K562 (cell line): ENCODE data around the gene CMTR2. TPM values are rescaled to one million over a fixed set of nuclear protein-coding genes. Genes with fewer than 3 reads are reported as not detected.

Experiments used
- CREB1 ChIP-seq, 2 experiments: sonication (generic) in 1 of 2; formaldehyde crosslinking in 1 of 2; IDR thresholded peaks; 2 replicates each; pipeline versions ENCODE4 v1.6.1 to v1.8.0; 2012 to 2022; ENCODE audit warnings: inconsistent platforms in 1 of 2, mild to moderate bottlenecking in 1 of 2, missing genetic modification reagents in 1 of 2, moderate library complexity in 1 of 2
- KLF13 ChIP-seq: fragments of 450-650 bp; IDR thresholded peaks from 2 replicates; pipeline ENCODE4 v1.6.1; 2016; ENCODE audit warnings: missing genetic modification characterization, low read depth, mild to moderate bottlenecking, missing compliant biosample characterization, moderate library complexity, borderline replicate concordance
- RUNX1 ChIP-seq: sonication (generic); IDR thresholded peaks from 2 replicates; pipeline ENCODE4 v1.6.1; 2016; ENCODE audit warnings: antibody characterized with exemption, low read depth
- SOX6 ChIP-seq: fragments of 450-650 bp; IDR thresholded peaks from 2 replicates; pipeline ENCODE4 v1.6.1; 2014; ENCODE audit warnings: mild to moderate bottlenecking
- SP1 ChIP-seq: sonication (generic); formaldehyde crosslinking; IDR thresholded peaks from 2 replicates; pipeline ENCODE4 v1.8.1; 2022; ENCODE audit warnings: mild to moderate bottlenecking, missing genetic modification reagents
- STAT5B ChIP-seq: fragments of 250-450 bp; sonication (Bioruptor Pico); IDR thresholded peaks from 2 replicates; pipeline ENCODE4 v1.8.0; 2021; ENCODE audit warnings: mild to moderate bottlenecking, inconsistent platforms
- SUPT5H ChIP-seq: fragments of 450-650 bp; IDR thresholded peaks from 2 replicates; pipeline ENCODE4 v1.6.1; 2016
- TCF7L2 ChIP-seq: fragments of 150-350 bp; IDR thresholded peaks from 2 replicates; pipeline ENCODE4 v1.6.1; 2016; ENCODE audit warnings: low read depth, mild to moderate bottlenecking, low read length, moderate library complexity
- ZNF551 ChIP-seq: fragments of 250-450 bp; sonication (Bioruptor Pico); IDR thresholded peaks from 2 replicates; pipeline ENCODE4 v1.5.0; 2021; ENCODE audit warnings: mild to moderate bottlenecking, moderate library complexity
- polyA plus RNA-seq, 8 experiments: library from polyadenylated mRNA; depleted of rRNA in 4 of 8; stranded (reverse) in 5 of 8; unstranded in 3 of 8; fragments of >200 nt; fragmentation: Nextera tagmentation in 2 of 8; fragmentation: Illumina TruSeq in 1 of 8; extraction: Ambion mirVana in 2 of 8; extraction: Trizol in 1 of 8; gene quantifications; 2 replicates each; pipeline versions ENCODE4 v1.2.1 to v1.2.3, GENCODE V29; 2011 to 2014; ENCODE audit warnings: inconsistent platforms in 1 of 8, missing spikeins in 1 of 8
- total RNA-seq, 7 experiments: library from RNA; depleted of rRNA in 6 of 7; stranded (reverse); fragments of >200 nt in 6 of 7; fragmentation: Illumina TruSeq in 2 of 7; extraction: Trizol in 2 of 7; gene quantifications; 2 replicates each; pipeline versions ENCODE4 v1.2.1 to v1.2.3, GENCODE V29; 2011 to 2021; ENCODE audit warnings: low replicate concordance in 1 of 7
- TF ChIP-seq, protein P1 (sequence below): fragments of 200-600 bp; sonication (generic); IDR thresholded peaks from one replicate; pipeline ENCODE4 v1.6.1; 2012; ENCODE audit warnings: mild to moderate bottlenecking, low read depth, low read length, inconsistent platforms
- TF ChIP-seq, protein P2 (sequence below), 2 experiments: fragments of 450-650 bp; IDR thresholded peaks; 2 replicates each; pipeline ENCODE4 v1.6.1; 2016
- TF ChIP-seq, protein P3 (sequence below), 2 experiments: fragments of 200-800 bp in 1 of 2; sonication (Bioruptor generic) in 1 of 2; sonication (generic) in 1 of 2; formaldehyde crosslinking in 1 of 2; IDR thresholded peaks in 1 of 2; conservative IDR thresholded peaks in 1 of 2; 2 replicates each; pipeline versions ENCODE4 v1.5.0 to v1.6.1; 2016 to 2020; ENCODE audit warnings: missing compliant biosample characterization in 1 of 2, missing genetic modification characterization in 1 of 2, missing genetic modification reagents in 1 of 2

The CMTR2 gene
- total and polyA plus RNA-seq, 9 of the 15 experiments (the other 6 are each of a cell fraction or from before 2014, with no cell fraction given) = 4.6 to 24.8 (median 12.7) TPM

DNA sequence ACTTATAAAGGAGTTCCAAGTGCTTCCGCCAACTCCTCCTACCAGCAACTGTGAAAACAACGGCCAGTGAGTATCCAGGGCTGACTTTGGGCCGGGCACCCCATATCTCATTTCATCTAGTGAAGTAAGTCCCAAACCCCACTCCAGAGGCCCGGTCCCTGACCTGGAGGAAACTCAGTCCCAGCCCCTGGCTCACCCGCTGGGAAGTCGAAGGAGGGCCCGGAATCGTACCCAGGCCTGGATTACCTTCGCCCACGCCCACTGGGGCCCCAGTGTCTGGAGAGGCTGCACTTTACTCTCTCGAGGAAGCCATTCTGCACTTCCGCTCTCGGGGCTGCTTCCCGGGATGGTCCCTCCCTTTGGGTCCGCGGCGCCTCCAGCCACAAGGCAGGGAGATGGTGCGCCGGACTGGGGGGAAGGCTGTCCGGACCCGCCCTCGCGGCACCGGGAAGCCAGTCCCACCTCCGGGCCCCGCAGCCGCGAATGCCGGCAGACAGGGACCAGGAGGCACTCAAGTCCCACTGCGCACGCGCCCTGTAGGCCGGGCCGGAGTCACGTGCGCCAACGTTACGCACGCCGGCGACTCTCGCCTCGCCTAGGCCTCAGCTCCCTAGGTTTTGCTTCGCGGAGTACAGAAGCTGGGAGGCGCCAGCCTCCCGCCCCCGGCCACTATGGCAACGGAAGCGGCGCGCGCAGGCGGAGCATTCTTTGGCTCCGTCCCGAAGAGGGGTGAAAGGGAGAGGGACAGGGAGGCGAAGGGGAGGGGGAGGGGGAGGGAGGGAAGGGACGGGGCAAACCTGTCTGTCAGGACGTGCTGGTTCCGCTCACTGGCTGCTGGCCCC, at the start of gene CMTR2 (continued):
- TF ChIP-seq, protein P1, sequence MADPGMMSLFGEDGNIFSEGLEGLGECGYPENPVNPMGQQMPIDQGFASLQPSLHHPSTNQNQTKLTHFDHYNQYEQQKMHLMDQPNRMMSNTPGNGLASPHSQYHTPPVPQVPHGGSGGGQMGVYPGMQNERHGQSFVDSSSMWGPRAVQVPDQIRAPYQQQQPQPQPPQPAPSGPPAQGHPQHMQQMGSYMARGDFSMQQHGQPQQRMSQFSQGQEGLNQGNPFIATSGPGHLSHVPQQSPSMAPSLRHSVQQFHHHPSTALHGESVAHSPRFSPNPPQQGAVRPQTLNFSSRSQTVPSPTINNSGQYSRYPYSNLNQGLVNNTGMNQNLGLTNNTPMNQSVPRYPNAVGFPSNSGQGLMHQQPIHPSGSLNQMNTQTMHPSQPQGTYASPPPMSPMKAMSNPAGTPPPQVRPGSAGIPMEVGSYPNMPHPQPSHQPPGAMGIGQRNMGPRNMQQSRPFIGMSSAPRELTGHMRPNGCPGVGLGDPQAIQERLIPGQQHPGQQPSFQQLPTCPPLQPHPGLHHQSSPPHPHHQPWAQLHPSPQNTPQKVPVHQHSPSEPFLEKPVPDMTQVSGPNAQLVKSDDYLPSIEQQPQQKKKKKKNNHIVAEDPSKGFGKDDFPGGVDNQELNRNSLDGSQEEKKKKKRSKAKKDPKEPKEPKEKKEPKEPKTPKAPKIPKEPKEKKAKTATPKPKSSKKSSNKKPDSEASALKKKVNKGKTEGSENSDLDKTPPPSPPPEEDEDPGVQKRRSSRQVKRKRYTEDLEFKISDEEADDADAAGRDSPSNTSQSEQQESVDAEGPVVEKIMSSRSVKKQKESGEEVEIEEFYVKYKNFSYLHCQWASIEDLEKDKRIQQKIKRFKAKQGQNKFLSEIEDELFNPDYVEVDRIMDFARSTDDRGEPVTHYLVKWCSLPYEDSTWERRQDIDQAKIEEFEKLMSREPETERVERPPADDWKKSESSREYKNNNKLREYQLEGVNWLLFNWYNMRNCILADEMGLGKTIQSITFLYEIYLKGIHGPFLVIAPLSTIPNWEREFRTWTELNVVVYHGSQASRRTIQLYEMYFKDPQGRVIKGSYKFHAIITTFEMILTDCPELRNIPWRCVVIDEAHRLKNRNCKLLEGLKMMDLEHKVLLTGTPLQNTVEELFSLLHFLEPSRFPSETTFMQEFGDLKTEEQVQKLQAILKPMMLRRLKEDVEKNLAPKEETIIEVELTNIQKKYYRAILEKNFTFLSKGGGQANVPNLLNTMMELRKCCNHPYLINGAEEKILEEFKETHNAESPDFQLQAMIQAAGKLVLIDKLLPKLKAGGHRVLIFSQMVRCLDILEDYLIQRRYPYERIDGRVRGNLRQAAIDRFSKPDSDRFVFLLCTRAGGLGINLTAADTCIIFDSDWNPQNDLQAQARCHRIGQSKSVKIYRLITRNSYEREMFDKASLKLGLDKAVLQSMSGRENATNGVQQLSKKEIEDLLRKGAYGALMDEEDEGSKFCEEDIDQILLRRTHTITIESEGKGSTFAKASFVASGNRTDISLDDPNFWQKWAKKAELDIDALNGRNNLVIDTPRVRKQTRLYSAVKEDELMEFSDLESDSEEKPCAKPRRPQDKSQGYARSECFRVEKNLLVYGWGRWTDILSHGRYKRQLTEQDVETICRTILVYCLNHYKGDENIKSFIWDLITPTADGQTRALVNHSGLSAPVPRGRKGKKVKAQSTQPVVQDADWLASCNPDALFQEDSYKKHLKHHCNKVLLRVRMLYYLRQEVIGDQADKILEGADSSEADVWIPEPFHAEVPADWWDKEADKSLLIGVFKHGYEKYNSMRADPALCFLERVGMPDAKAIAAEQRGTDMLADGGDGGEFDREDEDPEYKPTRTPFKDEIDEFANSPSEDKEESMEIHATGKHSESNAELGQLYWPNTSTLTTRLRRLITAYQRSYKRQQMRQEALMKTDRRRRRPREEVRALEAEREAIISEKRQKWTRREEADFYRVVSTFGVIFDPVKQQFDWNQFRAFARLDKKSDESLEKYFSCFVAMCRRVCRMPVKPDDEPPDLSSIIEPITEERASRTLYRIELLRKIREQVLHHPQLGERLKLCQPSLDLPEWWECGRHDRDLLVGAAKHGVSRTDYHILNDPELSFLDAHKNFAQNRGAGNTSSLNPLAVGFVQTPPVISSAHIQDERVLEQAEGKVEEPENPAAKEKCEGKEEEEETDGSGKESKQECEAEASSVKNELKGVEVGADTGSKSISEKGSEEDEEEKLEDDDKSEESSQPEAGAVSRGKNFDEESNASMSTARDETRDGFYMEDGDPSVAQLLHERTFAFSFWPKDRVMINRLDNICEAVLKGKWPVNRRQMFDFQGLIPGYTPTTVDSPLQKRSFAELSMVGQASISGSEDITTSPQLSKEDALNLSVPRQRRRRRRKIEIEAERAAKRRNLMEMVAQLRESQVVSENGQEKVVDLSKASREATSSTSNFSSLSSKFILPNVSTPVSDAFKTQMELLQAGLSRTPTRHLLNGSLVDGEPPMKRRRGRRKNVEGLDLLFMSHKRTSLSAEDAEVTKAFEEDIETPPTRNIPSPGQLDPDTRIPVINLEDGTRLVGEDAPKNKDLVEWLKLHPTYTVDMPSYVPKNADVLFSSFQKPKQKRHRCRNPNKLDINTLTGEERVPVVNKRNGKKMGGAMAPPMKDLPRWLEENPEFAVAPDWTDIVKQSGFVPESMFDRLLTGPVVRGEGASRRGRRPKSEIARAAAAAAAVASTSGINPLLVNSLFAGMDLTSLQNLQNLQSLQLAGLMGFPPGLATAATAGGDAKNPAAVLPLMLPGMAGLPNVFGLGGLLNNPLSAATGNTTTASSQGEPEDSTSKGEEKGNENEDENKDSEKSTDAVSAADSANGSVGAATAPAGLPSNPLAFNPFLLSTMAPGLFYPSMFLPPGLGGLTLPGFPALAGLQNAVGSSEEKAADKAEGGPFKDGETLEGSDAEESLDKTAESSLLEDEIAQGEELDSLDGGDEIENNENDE = no peak
- peak; percentile 51; the same call in 1 of the 2 replicates for TF ChIP-seq SOX6
- TF ChIP-seq, protein P2, sequence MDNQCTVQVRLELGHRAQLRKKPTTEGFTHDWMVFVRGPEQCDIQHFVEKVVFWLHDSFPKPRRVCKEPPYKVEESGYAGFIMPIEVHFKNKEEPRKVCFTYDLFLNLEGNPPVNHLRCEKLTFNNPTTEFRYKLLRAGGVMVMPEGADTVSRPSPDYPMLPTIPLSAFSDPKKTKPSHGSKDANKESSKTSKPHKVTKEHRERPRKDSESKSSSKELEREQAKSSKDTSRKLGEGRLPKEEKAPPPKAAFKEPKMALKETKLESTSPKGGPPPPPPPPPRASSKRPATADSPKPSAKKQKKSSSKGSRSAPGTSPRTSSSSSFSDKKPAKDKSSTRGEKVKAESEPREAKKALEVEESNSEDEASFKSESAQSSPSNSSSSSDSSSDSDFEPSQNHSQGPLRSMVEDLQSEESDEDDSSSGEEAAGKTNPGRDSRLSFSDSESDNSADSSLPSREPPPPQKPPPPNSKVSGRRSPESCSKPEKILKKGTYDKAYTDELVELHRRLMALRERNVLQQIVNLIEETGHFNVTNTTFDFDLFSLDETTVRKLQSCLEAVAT (IDR thresholded peaks at IDR 0.05) = no peak
- no peak for TF ChIP-seq STAT5B
- no peak for TF ChIP-seq ZNF551
- no peak for TF ChIP-seq RUNX1
- peak; percentile 92 for TF ChIP-seq SUPT5H
- 0 out of 2 replicates have a peak, but pooled peaks have one; percentile 33 for TF ChIP-seq CREB1 (IDR thresholded peaks at IDR 0.05)
- no peak for TF ChIP-seq CREB1 (CRISPR knock-in tag; IDR thresholded peaks at IDR 0.05)
- TF ChIP-seq TCF7L2 = no peak
- TF ChIP-seq, protein P3, sequence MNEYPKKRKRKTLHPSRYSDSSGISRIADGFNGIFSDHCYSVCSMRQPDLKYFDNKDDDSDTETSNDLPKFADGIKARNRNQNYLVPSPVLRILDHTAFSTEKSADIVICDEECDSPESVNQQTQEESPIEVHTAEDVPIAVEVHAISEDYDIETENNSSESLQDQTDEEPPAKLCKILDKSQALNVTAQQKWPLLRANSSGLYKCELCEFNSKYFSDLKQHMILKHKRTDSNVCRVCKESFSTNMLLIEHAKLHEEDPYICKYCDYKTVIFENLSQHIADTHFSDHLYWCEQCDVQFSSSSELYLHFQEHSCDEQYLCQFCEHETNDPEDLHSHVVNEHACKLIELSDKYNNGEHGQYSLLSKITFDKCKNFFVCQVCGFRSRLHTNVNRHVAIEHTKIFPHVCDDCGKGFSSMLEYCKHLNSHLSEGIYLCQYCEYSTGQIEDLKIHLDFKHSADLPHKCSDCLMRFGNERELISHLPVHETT (CRISPR knock-in tag; conservative IDR thresholded peaks at IDR 0.05 in 1 of 2, IDR thresholded peaks at IDR 0.05 in 1 of 2) = peak in 1 of 2 experiments; percentile 82; a peak in 2 of 4 replicates
- peak; percentile 16; the same call in 1 of the 2 replicates for TF ChIP-seq SP1
- peak; percentile 74 for TF ChIP-seq KLF13 (tag)
